ENCODE results near the gene GAGE10. TPM values are rescaled to one million over a fixed set of nuclear protein-coding genes. Genes with fewer than 3 reads are reported as not detected.
"Not testable (repeated sequence)": the region's sequence is repeated elsewhere in the genome, so short reads cannot be mapped to it uniquely, and the experiment has no call there.

The GAGE10 gene
- polyA plus RNA-seq, 1 experiment = not detected

DNA sequence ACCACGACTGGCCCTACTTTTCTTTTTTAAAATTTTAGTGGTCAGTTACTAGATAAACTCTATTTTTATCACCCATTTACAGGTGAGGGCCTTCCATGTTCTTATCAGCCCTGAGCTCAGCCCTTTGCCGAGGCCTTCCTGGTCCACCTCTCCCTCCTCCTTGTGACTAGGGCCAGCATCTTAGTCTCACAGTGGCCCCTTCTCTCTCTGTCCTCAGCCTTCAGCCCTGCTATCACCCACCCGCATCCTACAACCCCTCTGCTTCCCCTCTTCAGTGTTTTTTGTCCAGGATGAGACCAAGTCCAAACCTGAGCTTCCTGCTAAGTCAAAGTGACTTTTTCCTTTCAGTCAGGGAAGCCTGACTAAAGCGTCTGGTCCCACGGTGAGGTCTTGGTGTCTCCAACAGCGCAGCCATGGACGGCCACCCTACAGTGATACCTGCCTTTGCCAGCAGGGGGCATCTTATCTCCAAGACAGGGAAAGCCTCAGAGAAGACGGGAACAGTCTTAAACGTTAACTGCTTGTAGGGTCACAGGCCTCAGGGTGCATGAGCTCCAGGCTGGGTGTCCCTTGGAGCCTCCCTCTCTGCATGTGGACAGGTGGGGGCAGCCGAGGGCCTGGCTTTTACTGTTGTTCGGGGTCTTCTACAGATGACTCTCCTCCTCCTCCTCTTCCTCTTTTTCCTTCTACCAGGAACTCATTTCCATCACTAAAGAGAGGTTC, 11.7 kb upstream of the GAGE10 start:
- TF ChIP-seq, protein P1, sequence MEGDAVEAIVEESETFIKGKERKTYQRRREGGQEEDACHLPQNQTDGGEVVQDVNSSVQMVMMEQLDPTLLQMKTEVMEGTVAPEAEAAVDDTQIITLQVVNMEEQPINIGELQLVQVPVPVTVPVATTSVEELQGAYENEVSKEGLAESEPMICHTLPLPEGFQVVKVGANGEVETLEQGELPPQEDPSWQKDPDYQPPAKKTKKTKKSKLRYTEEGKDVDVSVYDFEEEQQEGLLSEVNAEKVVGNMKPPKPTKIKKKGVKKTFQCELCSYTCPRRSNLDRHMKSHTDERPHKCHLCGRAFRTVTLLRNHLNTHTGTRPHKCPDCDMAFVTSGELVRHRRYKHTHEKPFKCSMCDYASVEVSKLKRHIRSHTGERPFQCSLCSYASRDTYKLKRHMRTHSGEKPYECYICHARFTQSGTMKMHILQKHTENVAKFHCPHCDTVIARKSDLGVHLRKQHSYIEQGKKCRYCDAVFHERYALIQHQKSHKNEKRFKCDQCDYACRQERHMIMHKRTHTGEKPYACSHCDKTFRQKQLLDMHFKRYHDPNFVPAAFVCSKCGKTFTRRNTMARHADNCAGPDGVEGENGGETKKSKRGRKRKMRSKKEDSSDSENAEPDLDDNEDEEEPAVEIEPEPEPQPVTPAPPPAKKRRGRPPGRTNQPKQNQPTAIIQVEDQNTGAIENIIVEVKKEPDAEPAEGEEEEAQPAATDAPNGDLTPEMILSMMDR (IDR thresholded peaks at IDR 0.05; ENCODE audit: low read depth, low read length) = peak; percentile 55
- H3K27me3 ChIP-seq (ENCODE audit: control insufficient read depth, insufficient read depth, low read length) = no peaks in the 10 kb centered on the region
- H3K9me3 ChIP-seq (ENCODE audit: control insufficient read depth, insufficient read depth, low read length) = no peaks in the 10 kb centered on the region
- CTCF ChIA-PET = interaction anchor here (0.6 to 2.1 kb wide), 8 partner anchors 8 to 914 kb away, joined by 3 to 5 read pairs (median 4); partner anchors contain the start of genes CCNB3 and USP27X
- no peak overlapping the region for H3K27ac ChIP-seq (ENCODE audit: low read depth, low read length)
- POLR2A ChIA-PET = no interaction called here
- no peak overlapping the region for H3K4me3 ChIP-seq (ENCODE audit: low read depth, low read length)
- peak; percentile 10 for DNase-seq (ENCODE audit: low read depth, low spot score)

DNA sequence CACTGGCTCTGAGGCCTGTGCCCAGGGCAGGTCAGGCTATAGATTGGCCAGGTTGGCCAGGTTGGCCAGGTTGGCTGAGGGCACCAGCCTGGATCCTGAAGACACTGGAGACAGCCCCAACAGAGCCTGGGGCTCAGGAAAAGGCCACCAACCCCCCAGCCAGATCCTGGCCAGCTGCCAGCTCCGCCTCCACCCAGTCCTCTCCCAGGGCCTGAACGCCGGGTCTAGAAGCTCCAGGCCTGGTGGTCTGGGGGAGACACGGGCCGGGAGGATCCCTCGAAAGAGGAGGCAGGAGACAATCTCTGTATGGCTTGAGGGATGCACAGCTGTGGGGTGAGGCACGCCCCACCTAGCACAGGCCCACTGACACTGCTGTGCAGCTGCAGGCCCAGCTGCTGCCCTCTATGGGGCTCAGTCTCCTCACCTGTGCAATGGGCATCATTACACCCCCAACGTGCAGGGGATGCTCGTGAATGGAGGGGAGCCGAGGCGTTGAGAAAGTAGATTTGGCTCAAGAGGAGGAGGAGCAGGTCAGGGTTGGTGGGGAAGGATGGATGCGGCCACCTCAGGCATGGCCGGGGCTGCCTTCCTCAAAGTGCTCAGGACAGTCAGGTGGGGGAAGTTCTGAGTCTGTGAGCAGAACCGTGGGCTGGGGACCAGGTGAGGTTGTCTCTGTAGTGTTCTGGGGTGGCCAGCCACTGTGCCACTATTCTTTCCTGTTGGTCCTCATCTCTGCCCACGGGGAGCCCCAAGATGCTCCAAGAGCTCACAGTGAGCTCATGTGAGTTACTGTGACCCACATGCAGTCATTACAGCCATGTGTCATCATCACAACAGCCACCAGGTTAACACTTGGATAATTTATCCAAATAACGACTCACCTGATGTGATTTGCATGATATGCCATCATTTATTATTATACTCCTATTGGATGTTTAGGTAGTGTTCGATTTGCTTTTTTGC, 10.8 kb upstream of the GAGE10 start:
- H3K27me3 ChIP-seq (ENCODE audit: control insufficient read depth, insufficient read depth, low read length) = no peaks in the 10 kb centered on the region
- ChIA-PET POLR2A (interaction anchor here (0.6 kb wide), 1 partner anchor 9 kb away, joined by 3 read pairs; no protein-coding TSS in a partner anchor), CTCF (interaction anchor here (0.6 to 2.1 kb wide), 5 partner anchors 9 to 586 kb away, joined by 3 to 5 read pairs (median 4); partner anchors contain the start of gene USP27X)
- H3K27ac ChIP-seq (ENCODE audit: low read depth, low read length) = no peak overlapping the region
- H3K9me3 ChIP-seq (ENCODE audit: control insufficient read depth, insufficient read depth, low read length) = no peaks in the 10 kb centered on the region
- no peak for DNase-seq (ENCODE audit: low read depth, low spot score)
- TF ChIP-seq, protein P1 (IDR thresholded peaks at IDR 0.05; ENCODE audit: low read depth, low read length) = no peak
- no peak overlapping the region for H3K4me3 ChIP-seq (ENCODE audit: low read depth, low read length)

DNA sequence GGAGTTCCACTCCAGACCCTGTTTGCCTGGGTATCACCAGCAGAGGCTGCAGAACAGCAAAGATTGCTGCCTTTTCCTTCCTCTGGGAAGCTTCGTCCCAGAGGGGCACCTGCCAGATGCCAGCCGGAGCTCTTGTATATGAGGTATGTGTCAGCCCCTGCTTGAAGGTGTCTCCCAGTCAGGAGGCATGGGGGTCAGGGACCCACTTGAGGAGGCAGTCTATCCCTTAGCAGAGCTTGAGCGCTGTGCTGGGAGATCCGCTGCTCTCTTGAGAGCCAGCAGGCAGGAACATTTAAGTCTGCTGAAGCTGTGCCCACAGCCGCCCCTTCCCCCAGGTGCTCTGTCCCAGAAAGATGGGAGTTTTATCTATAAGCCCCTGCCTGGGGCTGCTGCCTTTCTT, 4.2 kb upstream of the GAGE10 start:
- H3K27ac ChIP-seq (ENCODE audit: low read depth, low read length); H3K4me3 ChIP-seq (ENCODE audit: low read depth, low read length); H3K27me3 ChIP-seq (ENCODE audit: control insufficient read depth, insufficient read depth, low read length); DNase-seq (ENCODE audit: low read depth, low spot score); CTCF ChIA-PET; H3K9me3 ChIP-seq (ENCODE audit: control insufficient read depth, insufficient read depth, low read length): not testable (repeated sequence)
- POLR2A ChIA-PET = interaction anchor here (0.6 kb wide), 1 partner anchor 59 kb away, joined by 8 read pairs; no protein-coding TSS in a partner anchor

DNA sequence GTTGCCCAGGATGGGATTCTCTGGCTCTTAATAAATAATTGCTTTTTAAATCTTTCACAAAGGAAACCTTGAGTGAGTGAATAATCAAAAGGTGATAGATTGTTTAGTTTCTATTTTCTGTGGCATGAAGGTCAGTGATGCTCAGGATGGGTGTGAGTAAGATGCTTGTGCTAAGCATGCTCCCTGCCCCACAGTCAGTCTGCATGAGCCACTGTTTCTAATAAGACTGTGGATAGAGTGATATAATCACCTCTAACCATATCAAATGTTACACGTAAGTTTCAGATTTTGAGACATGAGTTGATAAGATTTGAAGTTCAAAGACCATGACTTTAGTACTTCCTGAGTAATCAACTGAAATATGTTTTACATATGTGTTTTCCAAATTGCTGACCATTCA, 2.7 kb upstream of the GAGE10 start:
- TF ChIP-seq, protein P1 (IDR thresholded peaks at IDR 0.05; ENCODE audit: low read depth, low read length) = no peak
- Histone ChIP-seq H3K9me3 (ENCODE audit: control insufficient read depth, insufficient read depth, low read length) (no peaks in the 10 kb centered on the region), H3K27ac (ENCODE audit: low read depth, low read length) (no peak overlapping the region), H3K27me3 (ENCODE audit: control insufficient read depth, insufficient read depth, low read length) (no peaks in the 10 kb centered on the region), H3K4me3 (ENCODE audit: low read depth, low read length) (no peak overlapping the region)
- DNase-seq (ENCODE audit: low read depth, low spot score) = no peak
- CTCF ChIA-PET = no interaction called here
- POLR2A ChIA-PET = no interaction called here

DNA sequence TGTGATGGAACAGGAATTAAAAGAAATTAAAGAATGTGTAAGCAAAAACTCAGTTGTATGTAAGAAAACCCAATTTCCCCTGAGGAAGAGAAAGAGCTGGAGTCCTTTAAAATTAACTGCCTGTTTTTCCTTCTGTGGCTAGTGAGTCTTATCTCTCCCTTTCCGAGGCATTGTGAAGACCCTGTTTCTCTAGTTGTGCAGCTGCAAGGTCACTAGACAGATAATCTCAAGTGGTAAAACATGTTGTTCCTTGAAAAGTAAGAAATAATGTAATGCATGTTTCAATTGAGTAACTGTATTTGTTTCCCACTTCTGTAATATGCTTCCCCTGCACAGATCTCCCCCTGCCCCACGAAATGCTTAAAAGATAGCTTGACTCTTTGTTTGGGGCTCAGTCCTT, 4.3 kb downstream of the GAGE10 start:
- POLR2A ChIA-PET; H3K9me3 ChIP-seq (ENCODE audit: control insufficient read depth, insufficient read depth, low read length): not testable (repeated sequence)

More for the DNA sequence above, 4.3 kb downstream of the GAGE10 start:
- H3K27ac ChIP-seq (ENCODE audit: low read depth, low read length); DNase-seq (ENCODE audit: low read depth, low spot score); H3K27me3 ChIP-seq (ENCODE audit: control insufficient read depth, insufficient read depth, low read length); H3K4me3 ChIP-seq (ENCODE audit: low read depth, low read length); CTCF ChIA-PET: not testable (repeated sequence)

Data from AG04450 (cell line).